AG09309 (cell line): Measurements from ENCODE around the gene B3GALNT2.
A peak's percentile ranks its signal among the peaks of the same experiment; 100 is the strongest.

Experiments used
- DNase-seq: peaks from one replicate; pipeline ENCODE4 v3.0.0-alpha.2; 2010; ENCODE audit warnings: low read depth
- H3K4me3 ChIP-seq: 2 replicates; pipeline ENCODE4 v1.5.1; 2011; ENCODE audit warnings: mild to moderate bottlenecking, low read depth, low read length, moderate library complexity; ENCODE audit not compliant: control insufficient read depth
- CTCF ChIP-seq: IDR thresholded peaks from 2 replicates; pipeline ENCODE4 v1.5.1; 2011; ENCODE audit warnings: mild to moderate bottlenecking, low read depth, low read length, inconsistent platforms; ENCODE audit not compliant: insufficient read depth, control insufficient read depth; ENCODE audit errors: missing control alignments

Gene B3GALNT2

GRCh38 chr1:235513495-235514366 lies 9.5 kb upstream of the B3GALNT2 start:
- DNase-seq: peak; percentile 38
- TF ChIP-seq CTCF: peak; percentile 90
- H3K4me3 ChIP-seq: no peak overlapping the region

GRCh38 chr1:235511470-235512240 lies 7.4 kb upstream of the B3GALNT2 start:
- H3K4me3 ChIP-seq: no peak overlapping the region
- DNase-seq: no peak

GRCh38 chr1:235510823-235511222 lies 6.6 kb upstream of the B3GALNT2 start:
- no peak for TF ChIP-seq CTCF
- DNase-seq: no peak
- H3K4me3 ChIP-seq: no peak overlapping the region

More at GRCh38 chr1:235511470-235512240, 7.4 kb upstream of the B3GALNT2 start:
- TF ChIP-seq CTCF: peak; percentile 34

GRCh38 chr1:235507623-235508022 lies 3.4 kb upstream of the B3GALNT2 start:
- TF ChIP-seq CTCF: no peak
- H3K4me3 ChIP-seq: no peak overlapping the region
- no peak for DNase-seq

GRCh38 chr1:235504494-235505222 lies 406 bp upstream of the B3GALNT2 start:
- peak; percentile 79 for TF ChIP-seq CTCF
- peak overlapping the region; percentile 74 for H3K4me3 ChIP-seq
- DNase-seq: peak; percentile 94

GRCh38 chr1:235503403-235504121 lies 690 bp downstream of the B3GALNT2 start:
- DNase-seq: no peak

More at GRCh38 chr1:235503403-235504121, 690 bp downstream of the B3GALNT2 start:
- H3K4me3 ChIP-seq: peak overlapping the region; percentile 68
- TF ChIP-seq CTCF: no peak
